ENCODE results near the gene TMEM212.

GRCh38 chr3:171908731-171909130 lies 65.6 kb downstream of the TMEM212 start:
- TF ChIP-seq CTCF (IDR thresholded peaks at IDR 0.05; ENCODE audit: insufficient read depth, low read length) (no peak), REST (IDR thresholded peaks at IDR 0.05; ENCODE audit: insufficient replicate concordance, low read depth) (no peak)
